Measurements from ENCODE around the gene SOX8. TPM values are rescaled to one million over a fixed set of nuclear protein-coding genes. Genes with fewer than 3 reads are reported as not detected.

SOX8 gene
- total RNA-seq, 1 donor from 2014 or later: 0.71 TPM

- H3K4me3 ChIP-seq (ENCODE audit: low read depth, low read length): peak overlapping the region; percentile 9
- no peaks in the 10 kb centered on the region for H3K36me3 ChIP-seq (ENCODE audit: control insufficient read depth, insufficient read depth, low read length)
- DNase-seq (ENCODE audit: low read depth): no peak
- TF ChIP-seq, protein P1, sequence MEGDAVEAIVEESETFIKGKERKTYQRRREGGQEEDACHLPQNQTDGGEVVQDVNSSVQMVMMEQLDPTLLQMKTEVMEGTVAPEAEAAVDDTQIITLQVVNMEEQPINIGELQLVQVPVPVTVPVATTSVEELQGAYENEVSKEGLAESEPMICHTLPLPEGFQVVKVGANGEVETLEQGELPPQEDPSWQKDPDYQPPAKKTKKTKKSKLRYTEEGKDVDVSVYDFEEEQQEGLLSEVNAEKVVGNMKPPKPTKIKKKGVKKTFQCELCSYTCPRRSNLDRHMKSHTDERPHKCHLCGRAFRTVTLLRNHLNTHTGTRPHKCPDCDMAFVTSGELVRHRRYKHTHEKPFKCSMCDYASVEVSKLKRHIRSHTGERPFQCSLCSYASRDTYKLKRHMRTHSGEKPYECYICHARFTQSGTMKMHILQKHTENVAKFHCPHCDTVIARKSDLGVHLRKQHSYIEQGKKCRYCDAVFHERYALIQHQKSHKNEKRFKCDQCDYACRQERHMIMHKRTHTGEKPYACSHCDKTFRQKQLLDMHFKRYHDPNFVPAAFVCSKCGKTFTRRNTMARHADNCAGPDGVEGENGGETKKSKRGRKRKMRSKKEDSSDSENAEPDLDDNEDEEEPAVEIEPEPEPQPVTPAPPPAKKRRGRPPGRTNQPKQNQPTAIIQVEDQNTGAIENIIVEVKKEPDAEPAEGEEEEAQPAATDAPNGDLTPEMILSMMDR (IDR thresholded peaks at IDR 0.05; ENCODE audit: insufficient read depth, low read length, poor library complexity, severe bottlenecking): no peak
- peaks cover 54% of the 10 kb centered on the region for H3K27me3 ChIP-seq (ENCODE audit: control insufficient read depth, insufficient read depth, low read length)
Observed at GRCh38 chr16:1019231-1020090, 37.9 kb downstream of the SOX8 start.

- no peak for DNase-seq (ENCODE audit: low read depth)
- TF ChIP-seq, protein P1 (IDR thresholded peaks at IDR 0.05; ENCODE audit: insufficient read depth, low read length, poor library complexity, severe bottlenecking): no peak
- Histone ChIP-seq H3K27me3 (ENCODE audit: control insufficient read depth, insufficient read depth, low read length) (peaks cover 53% of the 10 kb centered on the region), H3K36me3 (ENCODE audit: control insufficient read depth, insufficient read depth, low read length) (no peaks in the 10 kb centered on the region), H3K4me3 (ENCODE audit: low read depth, low read length) (no peak overlapping the region)
Observed at GRCh38 chr16:1020091-1020399, 38.5 kb downstream of the SOX8 start.

GRCh38 chr16:1020591-1020990 is 39.0 kb downstream of the SOX8 start:
- DNase-seq (ENCODE audit: low read depth): no peak
- TF ChIP-seq, protein P1 (IDR thresholded peaks at IDR 0.05; ENCODE audit: insufficient read depth, low read length, poor library complexity, severe bottlenecking): no peak
- H3K36me3 ChIP-seq (ENCODE audit: control insufficient read depth, insufficient read depth, low read length): no peaks in the 10 kb centered on the region
- peaks cover 58% of the 10 kb centered on the region for H3K27me3 ChIP-seq (ENCODE audit: control insufficient read depth, insufficient read depth, low read length)
- H3K4me3 ChIP-seq (ENCODE audit: low read depth, low read length): no peak overlapping the region

GRCh38 chr16:1021553-1022160 is 40.1 kb downstream of the SOX8 start:
- TF ChIP-seq, protein P1 (IDR thresholded peaks at IDR 0.05; ENCODE audit: insufficient read depth, low read length, poor library complexity, severe bottlenecking): no peak
- Histone ChIP-seq H3K27me3 (ENCODE audit: control insufficient read depth, insufficient read depth, low read length) (peaks cover 62% of the 10 kb centered on the region), H3K4me3 (ENCODE audit: low read depth, low read length) (no peak overlapping the region), H3K36me3 (ENCODE audit: control insufficient read depth, insufficient read depth, low read length) (no peaks in the 10 kb centered on the region)
- DNase-seq (ENCODE audit: low read depth): no peak

- Histone ChIP-seq H3K27me3 (ENCODE audit: control insufficient read depth, insufficient read depth, low read length) (peaks cover 68% of the 10 kb centered on the region), H3K36me3 (ENCODE audit: control insufficient read depth, insufficient read depth, low read length) (no peaks in the 10 kb centered on the region), H3K4me3 (ENCODE audit: low read depth, low read length) (no peak overlapping the region)
- TF ChIP-seq, protein P1 (IDR thresholded peaks at IDR 0.05; ENCODE audit: insufficient read depth, low read length, poor library complexity, severe bottlenecking): no peak
- DNase-seq (ENCODE audit: low read depth): no peak
Observed at GRCh38 chr16:1022466-1022865, 40.9 kb downstream of the SOX8 start.

Data from kidney epithelial cell (primary cell).